Calu3 (cell line): ENCODE data around the gene OR2AT4. TPM values are rescaled to one million over a fixed set of nuclear protein-coding genes. Genes with fewer than 3 reads are reported as not detected.

Source experiments
- BruUV-seq: library from RNA; stranded (reverse); fragments of 400-500 nt; replicated peaks from 2 replicates; lab custom pipeline; 2021; lab: Mats Ljungman, UMichigan
- CTCF ChIA-PET: fragments of 300-600 bp; sonication (Branson Sonifier 250); formaldehyde crosslinking; loops from one replicate; lab custom pipeline; 2022; ENCODE audit warnings: antibody characterized with exemption; lab: Charles Lee
- DNase-seq: peaks from one replicate; pipeline ENCODE4 v3.0.0; 2022
- H3K27ac Mint-ChIP-seq: one replicate; pipeline ENCODE4 v1.8.0; 2022; ENCODE audit warnings: mixed read lengths; ENCODE audit not compliant: unreplicated experiment
- H3K27me3 Mint-ChIP-seq: one replicate; pipeline ENCODE4 v1.8.0; 2022; ENCODE audit warnings: mixed read lengths; ENCODE audit not compliant: unreplicated experiment
- H3K36me3 Mint-ChIP-seq: one replicate; pipeline ENCODE4 v1.8.0; 2022; ENCODE audit warnings: mild to moderate bottlenecking, moderate library complexity, mixed read lengths; ENCODE audit not compliant: insufficient read depth, unreplicated experiment
- H3K4me1 Mint-ChIP-seq: one replicate; pipeline ENCODE4 v1.8.0; 2022; ENCODE audit warnings: mild to moderate bottlenecking, low read depth, mixed read lengths; ENCODE audit not compliant: unreplicated experiment
- H3K4me3 Mint-ChIP-seq: one replicate; pipeline ENCODE4 v1.8.0; 2022; ENCODE audit warnings: mild to moderate bottlenecking, low read depth, moderate library complexity, mixed read lengths; ENCODE audit not compliant: unreplicated experiment
- H3K9me3 Mint-ChIP-seq: one replicate; pipeline ENCODE4 v1.8.0; 2022; ENCODE audit warnings: low read depth, mixed read lengths; ENCODE audit not compliant: unreplicated experiment
- CTCF ChIP-seq: fragments of 200-600 bp; IDR thresholded peaks from one replicate; pipeline ENCODE4 v1.8.0; 2022; ENCODE audit warnings: antibody characterized with exemption; ENCODE audit not compliant: unreplicated experiment
- intact Hi-C: fragments of 100-400 bp; cut with micrococcal nuclease; formaldehyde crosslinking; loops from one replicate; pipeline ENCODE4 v1.10.0; 2022; ENCODE audit not compliant: unreplicated experiment
- total RNA-seq: library from RNA; stranded (reverse); gene quantifications from 2 replicates; pipeline ENCODE4 v1.2.3, GENCODE V29; 2022

Gene OR2AT4
- total RNA-seq, 1 experiment from 2014 or later = not detected

- H3K27ac Mint-ChIP-seq = no peak overlapping the region
- CTCF ChIA-PET = interaction anchor here (1.0 kb wide), 1 partner anchor 104 kb away, joined by 4 read pairs; no protein-coding TSS in a partner anchor
- H3K4me3 Mint-ChIP-seq = no peak overlapping the region
- H3K27me3 Mint-ChIP-seq = peaks cover 26% of the 10 kb centered on the region
- intact Hi-C loops = no loop called here
- H3K4me1 Mint-ChIP-seq = no peaks in the 10 kb centered on the region
- BruUV-seq = no TSS peak
- H3K9me3 Mint-ChIP-seq = no peaks in the 10 kb centered on the region
- no peak for TF ChIP-seq CTCF
- H3K36me3 Mint-ChIP-seq = no peaks in the 10 kb centered on the region
- no peak for DNase-seq
These were observed 29.9 kb upstream of the OR2AT4 start for GRCh38 chr11:75126564-75126963.

- intact Hi-C loops = no loop called here
- CTCF ChIA-PET = interaction anchor here (0.9 kb wide), 1 partner anchor 269 kb away, joined by 3 read pairs; no protein-coding TSS in a partner anchor
- Mint-ChIP-seq H3K9me3 (peaks cover 6% of the 10 kb centered on the region), H3K27me3 (no peaks in the 10 kb centered on the region), H3K27ac (no peak overlapping the region), H3K4me1 (no peaks in the 10 kb centered on the region), H3K36me3 (no peaks in the 10 kb centered on the region), H3K4me3 (no peak overlapping the region)
- no TSS peak for BruUV-seq
- DNase-seq = no peak
- TF ChIP-seq CTCF = no peak
These were observed 21.9 kb upstream of the OR2AT4 start for GRCh38 chr11:75118577-75118976.

- Mint-ChIP-seq H3K4me1 (no peaks in the 10 kb centered on the region), H3K4me3 (no peak overlapping the region), H3K27ac (no peak overlapping the region), H3K36me3 (no peaks in the 10 kb centered on the region), H3K9me3 (peaks cover 3% of the 10 kb centered on the region), H3K27me3 (no peaks in the 10 kb centered on the region)
- no TSS peak for BruUV-seq
- no peak for TF ChIP-seq CTCF
- intact Hi-C loops = no loop called here
- DNase-seq = no peak
- CTCF ChIA-PET = no interaction called here
These were observed 17.8 kb upstream of the OR2AT4 start for GRCh38 chr11:75114465-75114864.

- DNase-seq = no peak
- BruUV-seq = no TSS peak
- peaks cover 3% of the 10 kb centered on the region for H3K9me3 Mint-ChIP-seq
- TF ChIP-seq CTCF = no peak
- intact Hi-C loops = no loop called here
- H3K4me3 Mint-ChIP-seq = no peak overlapping the region
- H3K4me1 Mint-ChIP-seq = no peaks in the 10 kb centered on the region
- CTCF ChIA-PET = no interaction called here
- H3K27me3 Mint-ChIP-seq = no peaks in the 10 kb centered on the region
- no peaks in the 10 kb centered on the region for H3K36me3 Mint-ChIP-seq
- no peak overlapping the region for H3K27ac Mint-ChIP-seq
These were observed 16.4 kb upstream of the OR2AT4 start for GRCh38 chr11:75113030-75113429.
